ENCODE data around the gene SERPIND1.
A peak's percentile ranks its signal among the peaks of the same experiment; 100 is the strongest.

The SERPIND1 gene

DNA sequence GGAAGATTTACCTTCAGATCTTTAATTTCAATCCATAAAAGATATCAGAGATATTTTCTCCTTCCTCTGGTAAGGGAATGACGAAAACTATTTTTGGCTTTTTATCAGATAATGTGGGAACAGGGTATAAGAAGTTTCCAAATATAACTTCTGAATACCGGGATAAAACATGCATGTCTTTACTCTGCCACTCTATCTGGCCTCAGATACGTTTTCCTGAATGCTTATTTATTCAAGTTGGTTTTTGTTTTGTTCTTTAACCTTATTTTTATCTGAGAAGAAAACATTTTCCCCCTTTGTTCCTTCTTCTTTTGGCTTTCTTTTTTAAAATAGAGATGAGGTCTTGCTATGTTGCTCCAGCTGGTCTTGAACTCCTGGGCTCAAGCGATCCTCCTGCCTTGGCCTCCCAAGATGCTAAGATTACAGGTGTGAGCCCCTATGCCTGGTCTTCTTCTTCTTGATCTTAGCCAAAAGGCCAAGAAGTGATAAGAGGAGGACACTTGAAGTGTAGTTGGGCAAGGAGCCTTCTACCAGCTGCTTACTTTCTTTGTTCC, 1.5 kb downstream of the SERPIND1 start:
- no peak for DNase-seq (ENCODE audit: low read depth)

DNA sequence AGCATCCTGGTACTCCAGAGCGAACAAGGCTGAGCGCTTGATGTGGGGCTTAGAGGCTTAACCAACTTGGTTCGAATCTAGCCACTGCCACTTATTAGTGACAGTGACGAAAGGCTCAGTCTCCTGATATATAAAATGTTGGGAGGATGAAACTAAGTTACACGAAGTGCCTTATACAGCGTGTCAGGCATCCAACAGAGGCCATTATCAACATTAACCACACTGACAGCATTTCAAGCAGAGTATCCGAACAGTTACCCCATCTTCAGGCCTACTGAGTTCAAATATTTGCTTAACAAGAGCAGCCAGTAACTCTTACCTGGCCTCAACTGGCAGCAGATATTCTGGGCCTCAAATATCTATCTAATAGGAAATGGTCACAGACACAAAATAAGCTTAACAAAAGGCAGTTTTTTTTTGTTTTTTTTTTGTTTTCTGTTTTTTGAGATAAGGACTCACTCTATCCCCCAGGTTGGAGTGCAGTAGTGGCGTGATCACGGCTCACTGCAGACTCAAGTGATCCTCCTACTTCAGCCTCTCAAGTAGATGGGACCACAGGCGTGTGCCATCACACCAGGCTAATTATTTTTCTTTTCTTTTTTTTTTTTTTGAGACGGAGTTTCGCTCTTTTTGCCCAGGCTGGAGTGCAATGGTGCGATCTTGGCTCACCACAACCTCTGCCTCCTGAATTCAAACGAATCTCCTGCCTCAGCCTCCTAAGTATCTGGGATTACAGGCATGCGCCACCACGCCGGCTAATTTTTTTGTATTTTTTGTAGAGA, 2.9 kb downstream of the SERPIND1 start:
- no peak for DNase-seq (ENCODE audit: low read depth)

DNA sequence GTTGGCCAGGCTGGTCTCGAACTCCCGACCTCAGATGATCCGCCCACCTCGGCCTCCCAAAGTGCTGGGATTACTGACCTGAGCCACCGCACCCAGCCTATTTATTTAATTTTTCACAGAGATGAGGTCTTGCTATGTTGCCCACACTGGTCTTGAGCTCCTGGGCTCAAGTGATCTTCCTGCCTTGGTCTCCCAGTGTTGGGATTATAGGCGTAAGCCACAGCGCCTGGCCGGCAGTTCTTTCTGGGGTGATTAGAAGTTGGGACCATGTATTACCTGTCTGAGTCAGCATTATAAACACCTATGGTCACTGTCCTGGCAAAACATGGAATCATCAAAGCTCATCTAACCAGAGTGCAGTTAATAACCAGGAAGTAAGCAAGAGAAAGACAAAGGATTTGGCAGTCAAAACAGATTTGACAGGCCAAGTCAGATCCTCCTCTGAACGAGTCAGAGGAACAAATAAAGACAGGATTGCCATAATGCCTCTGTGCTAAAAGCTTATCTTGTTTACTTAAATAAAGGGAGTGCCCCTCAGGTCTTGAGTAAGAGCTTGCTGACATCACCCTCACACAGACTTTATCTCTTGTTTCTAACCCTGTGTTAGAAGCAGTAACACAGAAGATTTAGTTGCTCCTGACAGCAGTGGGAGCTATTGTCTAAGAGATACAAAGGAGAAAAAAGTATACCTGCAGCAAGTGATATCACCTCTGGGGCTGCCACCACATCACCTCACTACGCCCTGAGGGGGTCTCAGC, 3.7 kb downstream of the SERPIND1 start:
- DNase-seq (ENCODE audit: low read depth) = peak; percentile 53

DNA sequence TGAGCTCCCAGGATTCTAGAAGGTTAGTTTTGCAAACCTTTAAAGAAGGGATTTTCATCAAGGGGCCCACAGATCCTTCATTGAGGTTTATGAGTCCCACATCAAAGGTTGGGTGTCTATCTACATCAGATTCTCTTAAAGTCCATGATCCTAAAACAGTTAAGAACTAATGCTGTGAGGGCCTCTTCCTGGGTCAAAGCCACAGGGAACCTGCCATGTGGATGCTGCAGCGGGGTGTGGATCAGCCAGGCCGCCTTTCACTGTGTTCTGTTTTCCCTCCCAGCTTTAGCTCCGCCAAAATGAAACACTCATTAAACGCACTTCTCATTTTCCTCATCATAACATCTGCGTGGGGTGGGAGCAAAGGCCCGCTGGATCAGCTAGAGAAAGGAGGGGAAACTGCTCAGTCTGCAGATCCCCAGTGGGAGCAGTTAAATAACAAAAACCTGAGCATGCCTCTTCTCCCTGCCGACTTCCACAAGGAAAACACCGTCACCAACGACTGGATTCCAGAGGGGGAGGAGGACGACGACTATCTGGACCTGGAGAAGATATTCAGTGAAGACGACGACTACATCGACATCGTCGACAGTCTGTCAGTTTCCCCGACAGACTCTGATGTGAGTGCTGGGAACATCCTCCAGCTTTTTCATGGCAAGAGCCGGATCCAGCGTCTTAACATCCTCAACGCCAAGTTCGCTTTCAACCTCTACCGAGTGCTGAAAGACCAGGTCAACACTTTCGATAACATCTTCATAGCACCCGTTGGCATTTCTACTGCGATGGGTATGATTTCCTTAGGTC, 5.3 kb downstream of the SERPIND1 start:
- no peak for DNase-seq (ENCODE audit: low read depth)

DNA sequence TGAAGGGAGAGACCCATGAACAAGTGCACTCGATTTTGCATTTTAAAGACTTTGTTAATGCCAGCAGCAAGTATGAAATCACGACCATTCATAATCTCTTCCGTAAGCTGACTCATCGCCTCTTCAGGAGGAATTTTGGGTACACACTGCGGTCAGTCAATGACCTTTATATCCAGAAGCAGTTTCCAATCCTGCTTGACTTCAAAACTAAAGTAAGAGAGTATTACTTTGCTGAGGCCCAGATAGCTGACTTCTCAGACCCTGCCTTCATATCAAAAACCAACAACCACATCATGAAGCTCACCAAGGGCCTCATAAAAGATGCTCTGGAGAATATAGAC, 5.9 kb downstream of the SERPIND1 start:
- no peak for DNase-seq (ENCODE audit: low read depth)

DNA sequence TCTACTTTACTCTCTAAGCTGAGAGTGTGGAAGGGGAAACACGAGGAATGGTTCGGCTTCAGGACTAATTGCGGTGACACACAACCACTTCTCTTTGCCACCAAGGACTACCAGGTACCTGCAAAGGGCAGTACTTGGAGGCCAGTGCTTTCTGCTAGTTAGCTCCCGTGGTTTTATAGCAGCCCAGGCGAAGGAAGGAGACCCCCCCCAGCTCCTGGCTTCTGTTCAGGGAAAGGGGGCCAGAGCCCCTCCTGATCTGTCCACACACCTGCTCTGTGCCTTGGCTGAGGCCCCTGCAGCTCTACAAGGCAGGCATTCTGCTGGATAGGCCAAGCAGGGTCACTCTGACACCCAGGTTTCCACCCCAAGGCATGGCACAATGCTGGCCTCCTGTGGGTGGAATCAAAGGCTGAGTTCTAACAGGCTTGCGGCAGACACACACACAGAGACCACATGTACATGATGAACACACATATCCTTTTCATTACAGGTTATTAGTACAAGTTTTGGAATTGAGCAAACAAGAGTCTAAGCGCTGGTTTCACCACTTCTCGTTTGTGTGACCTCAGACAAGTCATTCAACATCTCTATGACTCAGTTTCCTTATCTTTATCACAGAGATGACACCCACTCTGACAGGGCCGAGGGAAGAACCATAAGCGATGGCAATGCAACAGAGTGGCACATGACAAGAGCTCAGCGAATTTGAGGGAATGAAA, 7.5 kb downstream of the SERPIND1 start:
- no peak for DNase-seq (ENCODE audit: low read depth)

DNA sequence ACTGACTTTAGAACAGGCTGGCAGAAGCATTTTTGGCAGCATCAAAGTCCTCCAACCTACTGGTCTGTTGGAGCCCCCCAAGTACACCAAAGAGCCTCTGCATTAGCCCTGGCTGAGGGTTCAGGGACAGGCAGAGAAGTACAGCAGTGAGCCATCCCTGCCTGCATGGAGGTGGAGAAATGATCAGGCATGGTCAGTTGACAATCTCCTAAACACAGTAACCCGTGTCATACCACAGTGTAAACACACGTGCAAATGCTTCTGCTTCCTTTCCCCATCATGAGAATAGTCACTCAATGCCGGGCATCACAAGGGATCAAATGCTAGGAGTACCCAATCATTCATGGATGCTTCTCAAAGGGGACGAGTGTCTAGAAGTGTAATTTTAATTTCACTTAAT, 8.2 kb downstream of the SERPIND1 start:
- DNase-seq (ENCODE audit: low read depth) = no peak

DNA sequence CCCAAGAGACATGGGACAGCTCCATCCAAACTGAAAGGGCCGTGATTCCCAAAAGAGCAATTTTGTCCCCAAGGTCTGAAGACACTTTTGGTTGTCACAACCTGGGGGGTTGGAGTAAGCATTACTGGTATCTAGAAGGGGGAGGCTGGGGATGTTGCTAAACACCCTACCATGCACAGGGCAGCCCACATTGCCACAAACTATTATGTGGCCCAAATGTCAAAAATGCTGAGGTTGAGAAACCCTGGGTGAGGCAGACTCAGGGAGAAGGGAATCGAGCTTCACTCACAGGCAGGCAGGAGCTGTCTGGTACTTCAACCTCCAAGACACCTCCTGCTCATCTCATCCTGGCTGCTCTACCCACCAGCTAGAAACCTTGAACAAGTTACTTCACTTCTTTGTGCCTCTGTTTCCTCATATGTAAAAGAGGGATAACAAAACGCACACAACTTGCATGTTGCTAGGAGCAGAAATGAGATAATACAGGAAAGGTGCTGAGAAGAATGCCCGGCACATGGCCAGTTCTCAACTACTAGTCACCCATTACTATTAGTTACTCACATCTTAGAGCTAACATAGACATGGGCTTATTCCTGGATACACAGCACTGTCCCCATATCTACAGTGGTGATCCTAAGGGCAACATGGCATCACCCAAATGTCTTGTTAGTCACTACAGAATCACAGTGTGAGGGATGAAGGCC, 8.8 kb downstream of the SERPIND1 start:
- no peak for DNase-seq (ENCODE audit: low read depth)

DNA sequence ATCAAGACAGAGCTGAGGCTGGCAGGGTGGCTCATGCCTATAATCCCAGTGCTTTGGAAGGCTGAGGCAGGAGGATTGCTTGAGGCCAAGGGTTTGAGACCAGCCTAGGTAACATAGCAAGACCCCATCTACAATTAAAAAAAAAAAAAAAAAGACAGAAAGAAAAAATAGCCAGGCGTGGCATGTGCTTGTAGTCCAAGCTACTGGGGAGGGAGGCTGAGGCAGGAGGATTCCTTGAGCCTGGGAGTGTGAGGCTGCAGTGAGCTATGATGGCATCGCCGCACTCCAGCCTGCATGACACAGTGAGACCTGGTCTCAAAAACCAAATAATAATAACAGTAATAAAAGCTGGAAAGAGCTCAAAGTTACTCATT, 9.4 kb downstream of the SERPIND1 start:
- DNase-seq (ENCODE audit: low read depth) = no peak

DNA sequence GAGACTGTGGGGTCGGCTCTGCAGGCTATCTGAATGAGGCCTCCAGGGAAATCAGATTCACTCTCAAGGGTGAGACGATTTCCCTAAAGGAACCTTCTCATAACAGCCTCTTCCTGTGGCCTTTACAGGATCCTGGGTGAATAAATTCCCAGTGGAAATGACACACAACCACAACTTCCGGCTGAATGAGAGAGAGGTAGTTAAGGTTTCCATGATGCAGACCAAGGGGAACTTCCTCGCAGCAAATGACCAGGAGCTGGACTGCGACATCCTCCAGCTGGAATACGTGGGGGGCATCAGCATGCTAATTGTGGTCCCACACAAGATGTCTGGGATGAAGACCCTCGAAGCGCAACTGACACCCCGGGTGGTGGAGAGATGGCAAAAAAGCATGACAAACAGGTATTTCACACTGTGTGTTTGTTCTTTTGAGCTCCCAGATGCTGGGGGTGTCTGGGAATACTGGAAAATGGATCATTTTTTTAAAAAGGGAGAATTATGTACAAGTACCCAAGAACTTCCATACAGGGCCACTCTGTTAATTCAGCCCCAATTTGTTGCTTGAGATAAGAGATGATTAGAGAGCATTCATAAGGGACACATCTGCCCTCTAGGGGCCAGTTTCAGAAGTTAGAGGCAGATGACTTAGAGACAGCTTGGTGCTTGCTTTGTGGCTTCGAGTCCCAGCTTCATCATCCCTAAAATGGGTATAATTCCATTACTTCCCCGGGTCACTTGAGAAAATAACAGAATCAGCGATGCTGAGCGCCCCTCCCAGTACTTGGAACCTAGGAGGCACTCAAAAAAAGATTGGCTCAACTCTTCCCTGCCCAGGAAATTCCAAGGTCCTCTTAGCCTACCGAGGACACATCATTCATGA, 10.2 kb downstream of the SERPIND1 start:
- no peak for DNase-seq (ENCODE audit: low read depth)

DNA sequence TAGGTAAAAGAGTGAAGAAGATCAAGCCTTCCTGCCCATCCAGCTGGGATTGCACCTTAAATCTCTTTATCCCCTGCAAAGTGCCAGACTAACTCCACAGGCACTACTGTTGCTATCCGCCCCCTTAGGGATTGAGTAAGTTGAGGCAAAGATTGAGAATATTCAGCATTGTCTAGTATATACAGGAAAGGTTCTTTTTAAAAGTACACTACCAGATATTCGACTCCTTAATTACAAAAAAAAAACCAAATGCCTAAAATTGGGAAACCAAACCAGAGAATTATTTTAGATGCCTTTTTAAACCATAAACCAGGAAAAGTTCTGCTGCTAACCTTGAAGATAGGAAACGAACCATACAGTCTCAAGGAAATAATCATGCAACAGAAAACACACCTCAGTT, 11.5 kb downstream of the SERPIND1 start:
- DNase-seq (ENCODE audit: low read depth) = no peak

DNA sequence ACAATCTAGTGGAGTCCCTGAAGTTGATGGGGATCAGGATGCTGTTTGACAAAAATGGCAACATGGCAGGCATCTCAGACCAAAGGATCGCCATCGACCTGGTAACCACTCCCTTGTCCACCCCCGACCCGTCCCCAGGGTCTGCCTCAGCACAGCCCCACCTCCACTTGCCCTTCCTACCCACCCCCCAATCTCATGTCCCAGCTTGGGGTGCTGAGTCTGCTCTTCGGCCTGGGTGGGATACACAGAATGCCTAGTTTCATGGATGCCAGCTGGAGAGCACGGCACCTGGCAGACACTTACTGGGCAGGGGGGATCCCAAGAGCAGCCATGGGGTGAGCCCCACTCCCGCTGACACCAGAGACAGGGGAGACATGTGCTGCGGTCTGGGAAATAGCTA, 12.1 kb downstream of the SERPIND1 start:
- DNase-seq (ENCODE audit: low read depth) = no peak

DNA sequence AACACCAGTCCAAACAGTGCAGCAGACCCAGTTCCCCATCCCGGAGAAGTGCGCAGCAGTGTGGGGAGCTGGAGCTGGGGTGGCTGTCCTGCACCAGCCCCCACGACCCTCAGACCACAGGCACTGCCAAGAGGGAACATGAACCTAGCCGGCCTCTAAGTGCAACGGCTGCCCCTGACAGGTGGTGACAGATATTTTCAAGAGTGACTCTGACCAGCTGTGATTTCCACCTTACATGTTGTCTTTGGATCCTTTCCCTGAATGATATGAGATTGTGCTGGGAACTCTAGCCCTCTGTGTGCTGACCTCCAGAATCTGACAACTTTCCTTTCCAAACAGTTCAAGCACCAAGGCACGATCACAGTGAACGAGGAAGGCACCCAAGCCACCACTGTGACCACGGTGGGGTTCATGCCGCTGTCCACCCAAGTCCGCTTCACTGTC, 12.6 kb downstream of the SERPIND1 start:
- no peak for DNase-seq (ENCODE audit: low read depth)

DNA sequence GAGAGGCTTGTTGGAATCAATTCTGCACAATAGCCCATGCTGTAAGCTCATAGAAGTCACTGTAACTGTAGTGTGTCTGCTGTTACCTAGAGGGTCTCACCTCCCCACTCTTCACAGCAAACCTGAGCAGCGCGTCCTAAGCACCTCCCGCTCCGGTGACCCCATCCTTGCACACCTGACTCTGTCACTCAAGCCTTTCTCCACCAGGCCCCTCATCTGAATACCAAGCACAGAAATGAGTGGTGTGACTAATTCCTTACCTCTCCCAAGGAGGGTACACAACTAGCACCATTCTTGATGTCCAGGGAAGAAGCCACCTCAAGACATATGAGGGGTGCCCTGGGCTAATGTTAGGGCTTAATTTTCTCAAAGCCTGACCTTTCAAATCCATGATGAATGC, 13.3 kb downstream of the SERPIND1 start:
- DNase-seq (ENCODE audit: low read depth) = no peak

DNA sequence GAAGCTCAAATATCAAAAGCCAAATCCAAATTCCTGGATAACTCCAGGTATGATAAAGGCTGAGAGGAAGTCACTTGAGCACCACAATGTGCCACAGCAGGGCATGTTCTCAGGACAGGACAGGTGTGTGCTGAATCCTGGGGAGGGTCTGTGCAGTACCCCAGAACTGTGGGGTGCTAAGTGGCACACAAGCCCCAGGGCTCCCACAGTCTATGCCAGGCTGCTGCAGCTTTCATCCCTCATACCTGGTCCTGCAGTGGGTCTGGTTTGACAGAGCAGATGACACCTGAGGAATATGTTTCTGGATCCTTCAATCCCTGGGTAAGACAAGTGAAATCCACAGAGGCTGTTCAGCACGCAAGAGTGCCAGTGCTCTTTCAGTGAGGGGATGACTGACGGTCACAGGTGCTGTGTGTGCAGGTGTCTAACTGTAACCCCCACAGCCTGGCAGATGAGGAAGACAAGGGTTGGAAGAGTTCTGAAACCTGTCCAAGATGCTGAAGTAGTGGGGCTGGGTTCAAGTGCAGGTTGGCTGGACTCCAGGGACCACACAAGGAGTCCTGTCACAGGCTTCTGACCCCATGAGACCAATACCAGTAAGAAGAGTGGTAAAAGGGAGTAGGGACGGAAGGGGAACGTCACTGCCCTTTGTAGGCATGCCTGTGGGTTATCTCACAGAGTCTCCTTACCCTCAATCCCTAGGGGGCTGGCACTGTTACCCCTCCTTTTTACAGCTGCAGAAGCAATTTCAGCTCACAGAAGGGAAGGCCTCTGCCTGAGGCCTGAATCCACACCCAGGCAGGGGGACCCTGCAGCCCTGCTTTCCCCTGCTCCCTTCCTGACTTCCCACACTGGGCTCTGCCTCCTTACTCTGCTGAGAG, 14.1 kb downstream of the SERPIND1 start:
- DNase-seq (ENCODE audit: low read depth) = no peak

DNA sequence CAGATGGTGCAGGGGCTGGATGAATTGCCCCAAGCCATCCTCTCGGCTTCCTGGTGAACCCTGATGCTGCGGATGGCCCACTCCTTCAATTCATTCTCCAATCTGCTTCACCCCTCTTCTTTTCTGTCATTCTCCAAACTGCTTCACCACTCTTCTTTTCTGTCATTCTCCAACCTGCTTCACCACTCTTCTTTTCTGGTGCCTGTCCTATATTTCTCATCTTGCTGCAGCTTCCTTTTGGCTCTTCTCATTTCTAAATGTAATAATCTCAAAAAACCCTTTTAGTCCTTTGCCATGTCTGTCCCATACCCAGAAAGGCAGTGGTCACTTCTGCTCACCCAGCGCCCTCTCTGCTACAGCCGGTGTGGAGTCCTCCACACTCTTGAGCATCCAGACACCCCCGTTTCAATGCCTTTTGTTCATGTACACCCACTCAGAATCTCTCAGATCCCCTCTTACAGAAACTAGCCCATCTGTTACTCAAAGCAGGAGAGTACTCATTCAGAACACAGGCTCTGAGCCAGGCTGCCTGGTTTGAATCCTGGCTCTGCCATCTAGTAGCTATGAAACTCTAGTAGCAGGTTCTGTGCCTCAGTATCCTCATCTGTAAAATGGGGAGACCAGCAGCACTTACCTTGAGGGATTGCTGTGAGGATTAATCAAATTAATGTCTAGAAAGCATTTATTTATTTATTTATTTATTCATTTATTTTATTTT, 14.9 kb downstream of the SERPIND1 start:
- no peak for DNase-seq (ENCODE audit: low read depth)

DNA sequence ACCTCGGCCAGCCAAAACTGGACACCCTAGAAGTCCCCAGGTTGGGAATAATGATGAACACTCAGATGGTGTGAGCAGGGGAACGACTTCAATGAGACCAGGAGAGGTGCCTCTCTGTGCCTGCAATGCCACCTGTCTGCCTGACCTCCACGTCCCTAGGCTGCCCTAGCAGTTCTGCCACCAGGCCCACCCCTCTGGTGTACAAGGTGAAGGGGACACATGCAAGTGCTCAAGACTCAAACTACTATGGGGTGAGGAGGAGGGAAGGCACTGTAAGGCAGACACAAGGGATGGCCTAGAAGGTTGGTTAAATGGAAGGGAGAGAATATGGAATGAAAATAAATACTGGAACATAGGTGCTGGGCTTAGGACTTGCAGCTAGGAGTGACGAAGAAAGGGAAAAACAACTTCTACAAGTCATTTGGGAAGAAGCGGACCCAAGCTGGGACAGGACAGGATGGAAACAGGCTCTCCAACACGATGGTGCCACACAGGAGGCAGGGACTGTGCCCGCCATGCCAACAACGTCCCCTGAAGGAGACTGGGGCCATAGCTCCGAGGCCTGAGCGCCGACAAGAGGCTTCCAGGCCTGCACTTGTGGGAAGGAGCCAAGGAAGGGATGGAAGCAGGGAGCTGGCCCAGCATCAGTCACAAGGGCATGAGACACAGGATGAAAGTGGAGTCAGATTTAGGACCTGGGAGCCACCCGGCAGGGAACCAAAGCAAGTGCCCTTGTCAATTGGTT, 18.5 kb downstream of the SERPIND1 start:
- DNase-seq (ENCODE audit: low read depth) = no peak

All from GM04504 (cell line).